ENCODE data around the gene HDAC9.

GRCh38 chr7:18894155-18894554, 398.6 kb downstream of the HDAC9 start:
- no peak for TF ChIP-seq CTCF (IDR thresholded peaks at IDR 0.05; ENCODE audit: borderline replicate concordance, extremely low read depth, low read length, poor library complexity, severe bottlenecking)
- no peak for TF ChIP-seq EZH2 (IDR thresholded peaks at IDR 0.05; ENCODE audit: borderline replicate concordance, low read depth, low read length, severe bottlenecking)

Measured in DND-41 (cell line).